Muscle of back (tissue), 11 donors: Measurements from ENCODE around the gene MZB1. TPM values are rescaled to one million over a fixed set of nuclear protein-coding genes. Genes with fewer than 3 reads are reported as not detected.
"Not testable (repeated sequence)": the region's sequence is repeated elsewhere in the genome, so short reads cannot be mapped to it uniquely, and the experiment has no call there.

Source experiments
- DNase-seq, 3 donors: peaks; one replicate each; pipeline versions ENCODE4 v3.0.0 to v3.0.0-alpha.2; 2013
- polyA plus RNA-seq, 10 donors: library from polyadenylated mRNA; unstranded; fragments of 120-200 nt; gene quantifications; one replicate each; pipeline ENCODE4 v1.2.1, GENCODE V29; 2013; ENCODE audit not compliant: insufficient read length in 10 of 10

Gene MZB1
- polyA plus RNA-seq, 10 donors, result 0.15 to 1.0 (median 0.57) TPM; not detected in 2

- DNase-seq, result no peak
These were observed 21.5 kb upstream of the MZB1 start for GRCh38 chr5:139410993-139411828.

GRCh38 chr5:139410121-139410992 is 20.6 kb upstream of the MZB1 start:
- no peak for DNase-seq

GRCh38 chr5:139409116-139409515 is 19.4 kb upstream of the MZB1 start:
- not testable (repeated sequence) for DNase-seq

GRCh38 chr5:139408191-139408590 is 18.5 kb upstream of the MZB1 start:
- DNase-seq, result no peak

- DNase-seq, result no peak
These were observed 17.8 kb upstream of the MZB1 start for GRCh38 chr5:139407517-139407916.

GRCh38 chr5:139406963-139407362 is 17.2 kb upstream of the MZB1 start:
- no peak for DNase-seq

- DNase-seq, result no peak
These were observed 14.7 kb upstream of the MZB1 start for GRCh38 chr5:139404484-139404840.

- DNase-seq, result peak; percentile 98 to 100 (median 98)
These were observed 14.2 kb upstream of the MZB1 start, which contains the start of gene SPATA24 for GRCh38 chr5:139403787-139404483. Gene SPATA24, minus strand, starts transcription at chr5:139404089. Its CDS starts 29 bp downstream, at chr5:139404060.

- no peak for DNase-seq
These were observed 13.7 kb upstream of the MZB1 start for GRCh38 chr5:139403418-139403786.

- DNase-seq, result no peak
These were observed 12.9 kb upstream of the MZB1 start for GRCh38 chr5:139402561-139403158.

GRCh38 chr5:139401546-139401945 is 11.8 kb upstream of the MZB1 start:
- DNase-seq, result no peak

GRCh38 chr5:139399501-139400121 is 9.9 kb upstream of the MZB1 start:
- no peak for DNase-seq

GRCh38 chr5:139397921-139398320 is 8.2 kb upstream of the MZB1 start:
- DNase-seq, result no peak

- no peak for DNase-seq
These were observed 7.0 kb upstream of the MZB1 start for GRCh38 chr5:139396691-139397090.

- peak in 2 of 3 donors; percentile 44 to 47 for DNase-seq
These were observed 6.3 kb upstream of the MZB1 start for GRCh38 chr5:139395844-139396640.

- DNase-seq, result peak in 2 of 3 donors; percentile 52 to 77
These were observed 5.2 kb upstream of the MZB1 start, which contains the start of gene PROB1 for GRCh38 chr5:139394654-139395566. Gene PROB1, minus strand, starts transcription at chr5:139395104. Its CDS starts 23 bp downstream, at chr5:139395081.

- peak in 2 of 3 donors; percentile 40 to 77 for DNase-seq
These were observed 4.5 kb upstream of the MZB1 start for GRCh38 chr5:139394123-139394653.

GRCh38 chr5:139393497-139394122 is 3.9 kb upstream of the MZB1 start:
- DNase-seq, result no peak
